ENCODE results near the gene LDOC1.

The LDOC1 gene

GRCh38 chrX:141158084-141158483, 18.8 kb downstream of the LDOC1 start:
- TF ChIP-seq TAF1 (IDR thresholded peaks at IDR 0.05; ENCODE audit: borderline replicate concordance, insufficient read depth, low read length) (no peak), FOXP2 (optimal IDR thresholded peaks at IDR 0.05; ENCODE audit: borderline replicate concordance, extremely low read depth, extremely low read length, insufficient read depth) (no peak), POLR2AphosphoS5 (IDR thresholded peaks at IDR 0.05; ENCODE audit: low read depth, low read length) (no peak), SIN3A (IDR thresholded peaks at IDR 0.05; ENCODE audit: borderline replicate concordance, insufficient read depth, low read length) (no peak), REST (IDR thresholded peaks at IDR 0.05; ENCODE audit: insufficient read depth in 1 of 2, low read depth in 2 of 2, low read length in 2 of 2) (no peak)

- TF ChIP-seq REST (IDR thresholded peaks at IDR 0.05; ENCODE audit: insufficient read depth in 1 of 2, low read depth in 2 of 2, low read length in 2 of 2) (no peak), POLR2AphosphoS5 (IDR thresholded peaks at IDR 0.05; ENCODE audit: low read depth, low read length) (no peak), SIN3A (IDR thresholded peaks at IDR 0.05; ENCODE audit: borderline replicate concordance, insufficient read depth, low read length) (no peak), FOXP2 (optimal IDR thresholded peaks at IDR 0.05; ENCODE audit: borderline replicate concordance, extremely low read depth, extremely low read length, insufficient read depth) (no peak), TAF1 (IDR thresholded peaks at IDR 0.05; ENCODE audit: borderline replicate concordance, insufficient read depth, low read length) (no peak)
Observed at GRCh38 chrX:141142946-141143345, 34.0 kb downstream of the LDOC1 start.

GRCh38 chrX:141133272-141133671, 43.7 kb downstream of the LDOC1 start:
- TF ChIP-seq REST (IDR thresholded peaks at IDR 0.05; ENCODE audit: insufficient read depth in 1 of 2, low read depth in 2 of 2, low read length in 2 of 2): no peak
- no peak for TF ChIP-seq POLR2AphosphoS5 (IDR thresholded peaks at IDR 0.05; ENCODE audit: low read depth, low read length)
- no peak for TF ChIP-seq TAF1 (IDR thresholded peaks at IDR 0.05; ENCODE audit: borderline replicate concordance, insufficient read depth, low read length)
- no peak for TF ChIP-seq SIN3A (IDR thresholded peaks at IDR 0.05; ENCODE audit: borderline replicate concordance, insufficient read depth, low read length)
- no peak for TF ChIP-seq FOXP2 (optimal IDR thresholded peaks at IDR 0.05; ENCODE audit: borderline replicate concordance, extremely low read depth, extremely low read length, insufficient read depth)

- no peak for TF ChIP-seq FOXP2 (optimal IDR thresholded peaks at IDR 0.05; ENCODE audit: borderline replicate concordance, extremely low read depth, extremely low read length, insufficient read depth)
- TF ChIP-seq POLR2AphosphoS5 (IDR thresholded peaks at IDR 0.05; ENCODE audit: low read depth, low read length): no peak
- no peak for TF ChIP-seq SIN3A (IDR thresholded peaks at IDR 0.05; ENCODE audit: borderline replicate concordance, insufficient read depth, low read length)
- no peak for TF ChIP-seq REST (IDR thresholded peaks at IDR 0.05; ENCODE audit: insufficient read depth in 1 of 2, low read depth in 2 of 2, low read length in 2 of 2)
- no peak for TF ChIP-seq TAF1 (IDR thresholded peaks at IDR 0.05; ENCODE audit: borderline replicate concordance, insufficient read depth, low read length)
Observed at GRCh38 chrX:141127146-141127545, 49.8 kb downstream of the LDOC1 start.

All from PFSK-1 (cell line).